NCI-H524 (cell line): Measurements from ENCODE around the gene VOPP1.
"Not testable (repeated sequence)": the region's sequence is repeated elsewhere in the genome, so short reads cannot be mapped to it uniquely, and the experiment has no call there.

ENCODE experiments used
- DNase-seq, 2 experiments: peaks; one replicate each; lab custom pipeline; 2025; lab: John Stamatoyannopoulos, UW

The VOPP1 gene

DNA sequence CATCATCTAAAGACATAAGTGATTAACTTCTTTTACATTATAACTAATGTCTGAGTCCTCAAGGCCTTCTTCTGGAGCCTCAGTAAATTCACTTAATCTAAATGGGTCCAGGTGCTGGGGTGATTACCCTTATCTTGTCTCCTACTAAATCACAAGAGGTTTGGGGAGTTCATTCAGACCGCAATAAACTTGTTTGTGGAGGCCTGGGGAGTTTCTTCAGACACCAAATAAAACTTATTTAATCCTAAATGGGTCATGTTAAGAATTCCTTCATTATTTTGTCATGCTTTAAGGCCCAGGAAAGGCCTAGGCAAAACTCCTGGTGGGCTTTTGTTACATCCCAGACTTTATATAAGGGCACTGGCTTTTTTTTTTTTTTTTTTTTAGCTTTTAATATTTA, 62.1 kb downstream of the VOPP1 start:
- DNase-seq: not testable (repeated sequence)

DNA sequence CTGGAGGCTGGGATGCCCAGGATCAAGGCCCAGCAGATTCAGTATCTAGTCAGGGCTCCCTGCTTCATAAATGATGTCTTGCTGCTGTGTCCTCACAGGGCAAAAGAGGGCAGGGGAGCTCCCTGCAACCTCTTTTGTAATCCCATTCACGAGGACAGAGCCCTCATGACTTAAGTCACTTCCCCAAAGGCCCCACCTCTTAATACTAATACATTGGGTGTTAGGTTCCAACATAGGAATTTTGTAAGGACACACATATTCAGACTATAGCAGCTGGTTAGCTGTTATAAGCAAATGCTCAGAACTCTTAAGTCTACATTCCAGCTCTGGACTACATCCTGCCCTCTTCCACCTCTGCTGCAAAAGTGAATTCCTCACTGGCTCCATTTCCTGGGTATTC, 63.0 kb downstream of the VOPP1 start:
- DNase-seq: no peak

DNA sequence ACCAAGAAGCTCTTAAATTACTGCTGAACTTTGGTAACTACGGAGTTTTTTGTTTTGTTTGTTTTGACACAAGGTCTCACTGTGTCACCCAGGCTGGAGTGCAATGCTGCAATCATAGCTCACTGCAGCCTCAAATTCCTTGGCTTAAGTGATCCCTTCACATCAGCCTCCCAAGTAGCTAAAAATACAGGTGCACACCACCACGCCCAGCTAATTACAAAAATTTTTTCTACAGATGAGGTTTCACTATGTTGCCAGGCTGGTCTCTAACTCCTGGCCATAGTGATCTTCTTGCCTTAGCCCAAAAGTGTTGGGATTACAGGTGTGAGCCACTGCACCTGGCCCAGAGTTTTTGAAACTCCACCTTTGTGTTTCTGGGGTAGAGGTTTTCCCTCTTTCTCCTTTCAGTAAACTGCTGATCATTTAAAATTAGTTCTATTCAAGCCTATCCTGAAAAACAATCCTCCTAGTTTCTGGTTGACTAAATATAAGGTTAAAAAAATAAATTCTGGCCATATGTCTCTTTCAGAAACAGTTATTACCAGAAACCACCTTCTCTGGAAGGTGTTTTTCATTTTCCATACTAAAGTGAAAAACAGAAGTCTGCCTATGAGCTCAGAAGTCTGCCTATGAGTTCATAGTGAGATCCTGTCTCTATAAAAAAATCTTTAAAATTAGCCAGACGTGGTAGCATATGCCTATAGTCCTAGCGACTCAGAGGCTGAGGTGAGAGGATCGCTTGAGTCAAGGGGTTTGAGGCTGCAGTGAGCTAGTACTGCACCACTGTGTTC, 63.9 kb downstream of the VOPP1 start:
- DNase-seq: no peak

DNA sequence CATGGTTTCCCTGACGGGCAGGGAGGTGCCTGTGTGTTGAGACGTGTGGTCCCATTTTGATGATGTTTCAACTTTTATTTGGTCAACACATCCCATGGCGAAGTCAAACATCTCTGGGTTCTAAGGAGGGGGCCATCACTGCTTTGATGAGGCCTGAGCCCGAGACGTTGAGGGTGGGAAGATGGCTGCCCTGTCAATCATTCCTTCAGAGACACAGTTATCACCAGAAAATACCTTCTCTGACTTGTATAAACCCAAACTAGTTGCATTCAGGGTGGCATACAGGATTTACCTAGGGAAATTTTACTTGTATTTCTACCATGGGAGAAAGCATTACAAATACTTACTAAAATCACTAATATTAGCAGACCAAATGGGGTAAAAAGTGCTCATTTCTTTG, 64.6 kb downstream of the VOPP1 start:
- DNase-seq: no peak

DNA sequence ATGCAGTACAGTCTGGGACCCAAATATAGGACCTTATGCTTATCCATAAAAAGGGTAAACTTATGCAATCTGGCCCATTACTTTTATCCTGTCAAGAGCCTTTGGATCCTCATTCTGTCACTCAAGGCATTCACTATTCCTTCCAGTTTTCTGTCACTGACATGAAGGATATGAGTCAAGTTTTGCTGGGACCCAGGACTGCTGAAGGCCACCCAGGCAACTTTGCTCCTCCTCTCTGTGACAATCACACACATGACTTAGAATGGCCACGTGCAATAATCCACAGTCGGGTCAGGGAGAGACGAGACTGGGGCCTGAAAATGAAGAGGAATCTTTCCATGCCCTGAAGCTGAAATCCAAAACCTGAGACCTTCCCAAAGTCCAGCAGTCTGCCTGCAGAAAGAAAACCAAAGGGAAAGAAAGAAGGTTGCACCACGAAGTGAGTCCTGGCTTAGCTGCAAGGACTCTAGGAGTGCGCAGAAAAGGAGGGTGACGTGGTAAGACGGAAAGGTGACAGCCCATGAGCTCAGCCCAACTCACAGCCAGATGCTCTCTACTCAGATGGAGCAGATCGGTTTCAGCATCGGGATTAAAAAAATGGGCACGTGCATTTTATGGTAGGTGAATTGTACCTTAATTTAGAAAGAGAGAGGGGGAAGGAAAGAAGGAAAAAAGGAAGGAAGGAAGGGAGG, 67.2 kb downstream of the VOPP1 start:
- no peak for DNase-seq

DNA sequence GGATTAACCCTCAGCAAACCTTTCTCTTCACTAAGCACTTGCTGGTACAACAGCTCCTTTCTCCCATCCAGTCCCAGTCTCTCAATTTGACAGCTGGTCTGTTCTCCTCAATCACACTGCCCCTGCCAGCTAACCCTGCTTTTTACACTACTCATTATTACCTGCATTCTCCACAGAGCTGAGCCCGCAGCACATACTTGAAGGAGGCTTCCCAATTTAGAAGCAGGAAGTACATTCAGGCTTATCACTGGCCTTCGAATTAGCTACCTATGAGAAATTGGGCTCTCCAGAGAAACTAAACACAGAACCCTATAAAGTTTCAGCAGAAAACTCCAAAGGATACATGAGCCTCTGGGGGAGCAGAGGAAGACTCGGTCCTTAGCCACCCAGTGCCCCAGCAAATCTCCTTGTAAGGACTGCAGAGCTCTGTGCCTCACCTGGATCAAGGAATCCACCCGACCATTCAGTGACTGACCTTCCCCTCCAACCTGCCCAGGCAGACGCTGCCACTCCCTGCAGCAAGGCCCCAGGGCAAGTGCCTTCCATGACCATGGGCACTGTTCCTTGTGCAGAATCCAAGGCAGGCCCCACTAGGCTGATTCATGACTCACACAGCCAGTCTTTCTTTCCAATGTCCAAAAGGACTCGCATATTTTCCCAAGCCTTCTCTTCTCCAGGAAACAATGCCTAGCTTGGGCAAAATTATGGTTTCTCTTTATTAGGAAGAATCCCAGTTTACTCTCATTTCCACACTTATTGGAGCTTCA, 68.0 kb downstream of the VOPP1 start:
- DNase-seq: peak in 1 of 2 experiments; percentile 28

DNA sequence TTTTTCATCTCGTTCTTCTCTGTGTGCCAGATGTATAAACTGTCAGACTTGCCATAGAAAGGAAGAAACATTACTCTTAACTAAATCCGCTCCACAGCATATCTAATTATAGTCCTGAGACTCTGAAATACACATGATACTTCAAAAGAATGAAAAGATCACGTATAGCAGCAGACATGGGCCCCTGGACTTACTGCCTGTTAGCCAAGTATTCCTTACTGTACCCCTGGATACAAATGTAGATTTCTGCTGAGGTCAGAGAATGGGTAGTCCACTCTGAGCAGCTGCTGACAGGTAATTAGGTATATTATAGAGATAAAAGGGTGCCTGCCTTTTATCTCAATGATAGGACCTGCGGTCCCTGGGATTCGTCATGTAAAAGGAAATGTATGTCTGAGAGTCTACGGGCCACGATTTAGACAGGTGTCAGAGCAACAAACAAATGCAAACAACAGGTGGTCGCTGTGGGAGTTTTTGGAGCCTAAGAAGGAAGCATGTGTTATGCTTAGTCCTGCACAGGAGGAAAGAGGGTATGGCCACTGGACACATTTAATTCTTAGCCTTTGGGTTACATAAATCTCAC, 69.4 kb downstream of the VOPP1 start:
- DNase-seq: no peak

DNA sequence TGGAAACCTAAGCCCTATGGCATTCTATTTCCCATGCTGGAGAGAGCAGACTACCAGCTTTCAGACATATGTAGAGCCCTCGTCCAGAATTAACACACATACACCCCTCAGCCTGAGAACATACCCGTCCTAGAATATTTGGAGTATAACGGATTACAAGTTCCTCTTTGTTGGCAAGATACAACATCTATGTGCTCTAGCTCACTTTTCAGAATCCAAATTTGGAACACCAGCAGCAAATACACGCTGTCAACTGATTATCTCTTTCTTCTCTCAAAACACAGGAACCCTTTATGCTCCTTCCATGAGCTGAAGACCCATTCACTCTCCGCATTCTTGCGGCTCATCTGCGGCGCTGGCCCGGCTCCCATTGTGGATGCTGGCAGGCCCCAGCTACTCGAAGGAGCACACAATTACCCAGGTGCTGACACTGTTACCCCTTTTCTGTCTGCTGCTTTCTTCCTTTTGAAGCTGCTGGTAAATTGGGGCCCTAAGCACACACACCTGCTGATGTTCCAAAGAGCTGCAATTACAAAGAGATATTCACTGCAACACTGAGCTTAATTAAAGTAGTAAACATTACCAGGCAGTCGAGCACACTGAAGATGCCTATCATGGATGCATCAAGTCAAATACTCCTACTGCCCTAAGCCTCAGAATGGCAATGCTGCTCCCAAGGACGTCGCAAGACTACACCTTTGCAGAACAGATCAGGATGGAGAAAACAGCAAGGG, 70.0 kb downstream of the VOPP1 start:
- DNase-seq: no peak

DNA sequence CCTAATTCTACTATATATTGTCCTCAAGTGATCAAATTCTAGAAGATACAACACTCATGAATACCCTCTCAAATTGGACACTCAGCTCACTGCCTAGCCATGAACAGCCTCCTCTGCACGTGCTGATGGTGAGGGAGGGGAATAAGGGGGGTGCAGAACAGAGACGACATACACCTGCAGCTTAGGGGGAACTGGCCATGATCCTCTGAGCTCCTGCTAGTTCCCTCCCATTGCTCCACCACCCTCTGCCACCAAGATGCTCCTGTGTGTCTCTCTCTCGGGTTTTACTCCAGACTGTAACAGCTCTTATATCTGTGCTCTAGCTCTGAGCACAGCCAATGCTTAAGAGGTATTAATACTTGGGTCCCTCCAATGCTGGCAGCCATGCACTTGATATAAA, 70.7 kb downstream of the VOPP1 start:
- DNase-seq: no peak

DNA sequence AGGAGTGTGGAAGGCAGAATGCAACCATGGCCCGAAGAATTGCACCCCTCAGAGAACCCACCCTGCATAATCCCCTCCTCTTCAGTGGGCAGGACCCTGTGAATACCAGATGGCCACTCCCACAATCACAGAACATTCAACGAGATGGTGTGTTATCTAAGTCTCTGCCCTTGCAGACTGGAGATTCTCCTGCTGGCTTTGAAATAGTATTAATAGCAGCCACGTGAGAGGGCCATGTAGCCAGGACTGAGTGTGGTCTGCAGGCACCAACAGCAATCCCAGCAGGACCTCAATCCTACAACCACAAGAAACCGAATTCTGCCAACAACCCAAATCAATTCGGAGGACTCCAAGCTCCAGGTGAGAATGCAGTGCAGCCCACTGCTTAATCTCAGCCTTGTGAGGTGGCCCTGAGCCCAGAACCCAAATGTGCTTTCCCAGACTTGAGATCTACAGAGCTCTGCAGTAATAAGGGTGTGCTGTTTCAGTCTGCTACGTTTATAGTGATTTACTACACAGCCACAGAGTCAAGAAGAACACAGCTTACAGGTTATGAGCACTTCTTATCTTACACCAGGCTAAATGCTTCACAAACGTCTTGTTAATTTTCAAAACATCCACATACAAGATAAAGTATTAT, 72.1 kb downstream of the VOPP1 start:
- no peak for DNase-seq

DNA sequence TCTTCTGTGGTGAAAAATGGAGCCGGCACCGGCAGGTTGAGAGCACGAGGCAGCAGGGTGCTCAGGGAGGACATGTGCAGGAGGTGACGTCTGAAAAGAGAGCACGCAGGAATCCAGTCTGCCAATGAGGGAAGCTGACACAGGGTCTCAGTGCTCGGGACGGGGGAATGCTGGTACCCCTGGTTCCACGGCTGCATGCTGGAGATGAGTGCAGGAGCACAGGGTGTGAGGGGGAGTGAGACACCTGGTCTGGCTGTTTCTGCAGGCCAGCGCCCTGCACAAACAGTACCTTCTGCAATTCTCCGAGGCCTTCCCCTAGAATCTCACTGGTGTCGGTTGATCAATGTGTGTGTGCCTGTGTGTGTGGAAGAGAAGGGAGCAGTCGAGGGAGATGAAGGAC, 72.7 kb downstream of the VOPP1 start:
- no peak for DNase-seq

DNA sequence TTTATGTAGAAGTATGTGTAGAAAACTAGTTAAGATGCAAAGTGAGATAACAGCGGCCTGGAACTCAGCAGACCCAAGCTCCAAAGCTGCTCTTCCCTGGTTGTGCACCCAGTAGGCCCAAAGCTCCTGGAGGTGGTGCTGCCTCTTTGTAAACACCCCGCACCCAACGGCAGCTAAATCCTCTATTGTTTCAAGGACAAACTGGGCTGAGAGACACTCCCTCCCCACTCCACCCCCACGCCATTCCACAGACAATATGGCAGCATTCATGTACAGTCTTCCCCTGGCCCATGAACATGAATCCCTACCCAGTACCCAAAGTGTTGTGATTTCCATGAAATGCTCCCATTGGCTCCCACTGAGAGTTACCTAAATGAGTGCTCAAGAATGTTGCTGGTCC, 73.5 kb downstream of the VOPP1 start:
- DNase-seq: no peak

DNA sequence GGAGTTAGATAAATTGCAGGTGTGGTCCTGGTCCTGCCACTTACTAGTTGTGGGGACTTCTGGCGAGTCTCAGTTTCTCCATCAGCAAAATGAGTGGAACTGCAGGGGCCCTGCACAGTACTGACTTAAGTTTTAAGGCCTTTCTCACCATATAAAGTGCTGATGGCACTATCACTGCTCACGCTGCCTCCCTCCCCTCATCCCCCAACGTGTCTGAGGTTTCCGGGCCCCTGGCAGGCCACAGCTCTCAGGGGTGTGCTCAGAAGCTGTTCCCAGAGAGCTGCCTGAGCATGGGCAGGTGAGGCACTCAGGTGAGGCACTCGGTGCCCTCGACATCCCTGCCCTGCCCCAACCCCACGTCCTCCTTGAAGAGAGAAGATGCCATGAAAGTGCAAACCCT, 74.2 kb downstream of the VOPP1 start:
- DNase-seq: no peak

DNA sequence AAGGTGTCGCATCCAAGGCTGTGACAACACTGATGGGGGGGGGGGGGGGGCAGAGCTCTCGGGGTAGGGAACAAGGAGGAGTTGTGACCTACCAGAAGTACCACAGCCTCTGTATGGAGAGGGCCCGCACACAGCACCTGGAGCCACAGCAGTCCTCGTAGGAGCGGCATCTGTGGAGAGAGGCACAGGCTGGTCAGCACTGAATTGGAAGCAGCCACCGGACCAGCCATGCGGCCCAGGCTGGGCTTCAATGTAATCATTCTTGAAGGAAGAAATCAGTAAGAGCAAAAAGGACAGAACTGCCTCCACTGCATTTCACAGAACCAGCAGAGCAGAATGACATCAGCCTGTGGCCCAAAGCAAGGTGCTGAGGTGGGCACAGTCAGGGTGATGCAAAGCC, 74.8 kb downstream of the VOPP1 start:
- no peak for DNase-seq

DNA sequence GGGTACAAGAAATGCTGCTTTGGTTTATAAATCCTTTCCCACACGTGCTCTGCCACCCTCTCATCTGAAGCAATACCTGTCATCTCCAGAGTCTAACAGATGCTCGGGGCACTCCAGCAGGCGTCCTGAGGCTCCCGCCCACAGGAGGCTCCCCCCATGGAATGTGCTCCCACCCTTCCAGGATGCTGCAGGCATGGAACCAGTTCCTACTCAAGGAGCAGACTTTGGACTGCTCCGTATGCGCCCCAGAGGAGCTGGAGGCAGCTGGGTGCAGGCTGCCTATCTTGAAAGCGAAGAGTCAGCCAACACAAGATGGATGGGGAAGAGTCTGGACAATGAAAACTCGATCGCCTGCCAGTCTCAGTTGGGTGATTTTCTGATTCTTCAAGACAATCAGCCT, 75.4 kb downstream of the VOPP1 start:
- peak in 1 of 2 experiments; percentile 15 for DNase-seq

DNA sequence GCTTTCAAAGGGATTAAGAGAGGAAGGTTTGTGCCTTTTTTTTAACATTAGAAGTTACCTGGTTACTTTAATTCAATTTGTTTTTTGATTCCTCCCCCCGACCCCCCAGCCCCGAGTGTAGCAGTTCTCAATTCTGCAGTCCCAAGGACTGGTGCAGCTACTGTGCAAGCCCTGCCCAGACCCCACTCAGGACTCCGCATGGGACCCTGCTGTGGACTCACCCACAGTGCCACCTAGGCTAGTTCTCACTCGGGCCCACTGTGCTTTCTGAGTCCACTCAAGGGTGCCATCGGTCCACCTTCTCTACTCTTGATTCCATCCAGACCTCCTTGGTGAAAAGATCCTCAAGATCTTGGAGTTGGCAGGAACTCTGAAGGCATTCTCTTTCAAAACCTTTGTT, 77.4 kb downstream of the VOPP1 start:
- DNase-seq: no peak

DNA sequence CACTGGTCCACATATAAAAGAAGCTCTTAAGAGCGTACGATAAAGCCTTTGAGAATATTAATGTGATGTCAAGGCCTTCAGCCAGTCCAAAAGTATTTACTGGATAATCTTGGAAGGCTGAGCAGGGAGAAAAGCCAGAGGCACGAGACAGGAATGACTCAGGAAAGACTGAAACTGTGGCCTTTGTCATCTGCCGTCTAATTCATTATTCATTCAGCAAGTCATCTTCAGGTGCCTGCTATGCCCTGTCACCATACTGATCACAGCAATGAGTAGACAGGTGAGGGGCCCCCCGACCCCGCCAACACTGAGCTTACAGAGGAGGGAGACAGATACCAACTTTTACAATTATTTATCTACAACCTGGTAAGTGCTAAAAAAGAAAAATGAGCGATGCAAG, 78.9 kb downstream of the VOPP1 start:
- DNase-seq: no peak

DNA sequence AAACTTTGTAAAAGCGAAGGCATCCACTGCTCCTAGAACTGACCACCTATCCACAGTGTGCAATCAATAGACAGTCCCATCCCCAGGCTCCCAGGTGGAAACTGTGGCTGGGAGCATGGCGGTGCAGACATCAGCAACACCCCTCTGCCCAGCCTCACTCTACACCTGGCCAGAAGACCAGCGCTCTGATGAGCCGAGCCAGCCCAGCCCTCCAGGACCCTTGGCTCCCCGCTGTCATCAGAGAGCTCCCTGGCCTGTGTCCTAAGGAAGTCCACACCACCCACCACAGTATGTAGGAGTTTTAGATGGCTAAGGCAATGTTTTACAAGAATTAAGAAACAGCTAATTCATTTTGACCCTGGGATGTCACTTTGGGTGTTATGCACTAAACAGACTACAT, 81.0 kb downstream of the VOPP1 start:
- DNase-seq: no peak

DNA sequence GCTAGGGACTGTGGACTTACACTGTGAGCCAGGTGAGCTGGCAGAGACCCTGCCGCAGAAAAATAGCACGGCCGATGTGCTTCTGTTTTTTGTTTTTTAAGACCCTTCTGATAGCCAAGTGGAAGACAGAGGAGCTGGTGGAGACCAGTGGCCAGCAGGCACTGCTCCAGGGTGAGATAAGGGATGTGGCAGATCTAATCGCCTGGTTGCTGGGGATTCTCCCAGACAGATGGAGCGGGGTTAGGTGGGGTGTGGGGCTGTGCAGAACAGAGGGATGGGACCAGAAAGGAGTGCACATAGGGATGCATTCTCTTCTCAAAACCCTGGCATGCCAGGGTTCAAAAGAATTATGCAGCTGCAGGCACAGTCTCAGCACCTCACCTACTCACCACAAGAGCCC, 82.2 kb downstream of the VOPP1 start:
- no peak for DNase-seq

DNA sequence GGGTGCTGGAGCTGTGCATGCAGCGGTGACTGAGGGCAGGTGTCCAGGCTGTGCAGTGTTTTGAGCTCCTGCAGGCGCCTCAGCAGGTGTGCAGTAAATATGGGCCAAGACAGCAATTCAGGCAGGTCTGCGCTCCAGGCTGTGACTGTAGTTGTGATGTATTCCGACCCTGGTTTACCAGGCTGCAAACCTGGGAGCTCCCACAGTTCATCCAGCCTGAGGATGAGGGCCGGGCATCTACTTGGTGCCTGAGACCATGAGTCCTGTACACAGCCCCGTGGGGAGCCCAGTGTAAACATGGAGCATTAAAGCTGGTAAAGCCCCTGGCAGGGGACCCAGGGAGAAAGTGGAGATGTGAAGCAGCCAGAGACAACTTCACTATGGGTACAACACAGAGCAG, 82.8 kb downstream of the VOPP1 start:
- DNase-seq: no peak

DNA sequence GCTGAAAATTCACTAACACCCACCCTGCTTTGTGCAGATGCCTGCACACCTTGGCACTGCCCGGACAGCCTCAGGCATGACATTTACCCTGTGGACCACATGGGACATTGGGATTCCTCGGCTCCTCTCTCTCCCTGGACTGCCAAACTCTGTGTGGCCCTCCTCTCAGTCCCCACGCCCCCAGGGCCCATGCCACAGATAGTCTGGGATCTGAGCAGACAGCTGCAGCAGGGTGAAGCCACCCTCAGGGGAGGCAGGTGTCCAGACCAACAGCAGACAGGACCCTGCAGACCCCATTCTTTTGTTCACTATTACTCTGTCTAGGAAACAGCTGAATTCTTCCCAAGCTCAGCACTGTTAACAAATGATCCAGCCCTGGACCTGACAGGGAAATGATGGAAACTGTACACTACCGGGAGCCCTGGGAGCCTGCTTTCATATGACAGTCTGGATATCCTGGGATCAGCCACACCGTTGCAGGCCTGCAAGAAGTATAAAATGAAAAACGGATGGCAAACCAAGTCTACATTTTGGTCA, 83.4 kb downstream of the VOPP1 start:
- no peak for DNase-seq
